Measurements from ENCODE around the gene OR6P1.

GRCh38 chr1:158520955-158521665 lies 49.3 kb downstream of the OR6P1 start:
- TF ChIP-seq CTCF (IDR thresholded peaks at IDR 0.05; ENCODE audit: low read length) (no peak), EZH2 (optimal IDR thresholded peaks at IDR 0.05; ENCODE audit: low read depth, low read length) (no peak)

All from MM.1S (cell line).